NCI-H2107 (cell line): ENCODE measurements around the gene GPR21.

Experiments
- DNase-seq: peaks from one replicate; lab custom pipeline; 2025; lab: John Stamatoyannopoulos, UW

Gene GPR21, protein sequence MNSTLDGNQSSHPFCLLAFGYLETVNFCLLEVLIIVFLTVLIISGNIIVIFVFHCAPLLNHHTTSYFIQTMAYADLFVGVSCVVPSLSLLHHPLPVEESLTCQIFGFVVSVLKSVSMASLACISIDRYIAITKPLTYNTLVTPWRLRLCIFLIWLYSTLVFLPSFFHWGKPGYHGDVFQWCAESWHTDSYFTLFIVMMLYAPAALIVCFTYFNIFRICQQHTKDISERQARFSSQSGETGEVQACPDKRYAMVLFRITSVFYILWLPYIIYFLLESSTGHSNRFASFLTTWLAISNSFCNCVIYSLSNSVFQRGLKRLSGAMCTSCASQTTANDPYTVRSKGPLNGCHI

DNA sequence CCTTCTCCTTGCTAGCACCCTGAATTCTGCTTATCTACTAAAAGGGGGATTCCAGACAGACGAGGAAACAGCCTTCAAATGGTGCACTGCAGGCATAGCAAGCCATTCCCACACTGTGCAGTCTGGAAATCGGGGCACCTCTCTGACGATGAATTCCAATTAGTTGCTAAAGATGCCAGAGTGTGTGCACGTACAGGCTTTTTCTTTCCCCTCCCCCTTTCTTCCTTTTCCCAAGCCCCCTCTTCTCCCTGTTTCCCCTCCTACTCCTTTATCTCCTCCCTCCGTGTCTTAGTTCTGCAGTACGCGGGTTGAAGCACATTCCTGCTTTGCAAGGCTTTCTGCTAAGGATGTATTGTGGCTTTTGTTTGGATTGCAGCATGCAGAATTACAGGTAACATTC lies at the start of gene GPR21:
Gene GPR21 (plus strand): TSS at position 316 of the 400 bp plus-strand sequence. CDS start 900 bp downstream, outside the sequence.
- DNase-seq, result no peak

DNA sequence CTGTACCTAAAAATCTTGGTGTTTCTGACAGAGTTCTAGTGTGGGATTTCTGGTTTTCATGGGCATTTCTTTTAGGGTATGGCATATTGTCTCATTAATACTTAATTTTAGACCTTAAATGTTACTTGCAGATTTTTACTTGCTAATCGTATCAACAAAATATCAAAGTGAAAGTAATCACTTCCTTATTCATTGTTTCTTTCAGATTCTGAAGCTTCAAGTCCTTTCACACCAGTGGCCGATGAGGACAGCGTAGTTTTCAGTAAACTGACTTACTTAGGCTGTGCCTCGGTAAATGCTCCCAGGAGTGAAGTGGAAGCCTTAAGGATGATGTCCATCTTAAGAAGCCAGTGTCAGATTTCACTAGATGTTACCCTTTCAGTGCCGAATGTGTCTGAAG lies 47.5 kb upstream of the GPR21 start:
- no peak for DNase-seq

DNA sequence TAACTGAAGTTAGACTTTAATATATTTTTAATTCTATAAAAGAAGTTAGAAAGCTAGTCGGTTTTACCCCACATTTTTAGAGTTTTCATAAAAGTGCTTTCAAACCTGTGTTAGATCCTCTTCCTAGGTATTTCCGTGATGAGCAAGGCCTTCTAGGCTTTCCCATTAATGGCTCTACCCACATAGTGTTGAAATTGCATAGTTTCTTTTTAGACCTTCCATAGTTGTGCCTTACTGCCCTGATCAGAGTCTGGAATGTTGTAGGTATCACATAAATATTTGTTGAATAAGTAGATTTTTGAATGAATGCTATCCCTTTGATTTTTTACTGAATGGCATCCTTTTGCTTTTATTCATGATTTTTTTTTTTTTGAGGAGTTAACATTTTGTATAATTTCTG lies 45.3 kb upstream of the GPR21 start:
- DNase-seq, result no peak

DNA sequence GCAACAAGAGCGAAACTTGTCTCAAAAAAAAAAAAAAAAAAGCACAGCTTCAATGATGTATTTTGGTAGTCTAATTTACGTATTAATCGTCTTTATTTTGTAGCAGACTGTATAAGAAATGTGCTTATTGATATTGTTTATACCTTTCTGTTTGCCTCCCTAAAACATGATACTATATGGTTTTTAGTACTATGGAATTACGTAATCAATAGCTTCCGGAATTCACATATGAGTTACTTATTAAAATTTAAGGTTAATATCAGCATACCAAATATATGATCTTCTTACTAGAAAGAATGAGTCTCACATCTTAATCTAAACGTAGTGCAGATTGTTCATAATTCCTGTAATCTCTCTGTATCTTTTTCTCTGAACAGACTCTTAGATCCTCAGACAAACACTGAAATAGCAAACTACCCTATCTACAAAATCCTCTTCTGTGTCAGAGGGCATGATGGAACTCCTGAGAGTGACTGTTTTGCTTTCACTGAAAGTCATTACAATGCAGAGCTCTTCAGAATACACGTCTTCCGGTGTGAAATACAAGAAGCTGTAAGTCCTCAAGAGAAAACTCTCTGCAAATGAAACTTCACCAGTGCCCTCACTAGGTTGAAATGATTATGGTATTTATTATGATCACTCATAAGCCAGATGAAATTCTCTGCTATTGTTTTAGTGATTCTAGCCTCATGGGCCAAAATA lies 44.4 kb upstream of the GPR21 start:
- DNase-seq, result no peak

DNA sequence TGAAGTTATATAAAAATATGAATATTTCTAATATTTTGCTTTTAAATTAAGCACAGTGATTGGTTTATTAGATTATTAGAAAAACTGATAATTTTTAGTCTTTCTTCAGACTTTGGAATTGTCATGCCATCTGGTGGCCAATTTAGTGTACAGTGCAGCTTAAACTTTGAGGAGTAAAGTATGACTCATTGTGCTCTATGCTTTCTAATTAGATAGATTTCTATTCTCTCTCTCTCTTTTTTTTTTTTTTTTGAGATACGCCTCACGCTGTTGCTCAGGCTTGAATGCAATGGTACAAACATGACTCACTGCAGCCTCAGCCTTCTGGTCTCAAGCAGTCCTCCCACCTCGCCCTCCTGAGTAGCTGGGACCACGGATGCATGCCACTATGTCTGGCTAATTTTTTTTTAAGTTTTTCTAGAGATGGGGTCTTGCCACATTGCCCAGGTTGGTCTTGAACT lies 42.1 kb upstream of the GPR21 start:
- DNase-seq, result no peak

DNA sequence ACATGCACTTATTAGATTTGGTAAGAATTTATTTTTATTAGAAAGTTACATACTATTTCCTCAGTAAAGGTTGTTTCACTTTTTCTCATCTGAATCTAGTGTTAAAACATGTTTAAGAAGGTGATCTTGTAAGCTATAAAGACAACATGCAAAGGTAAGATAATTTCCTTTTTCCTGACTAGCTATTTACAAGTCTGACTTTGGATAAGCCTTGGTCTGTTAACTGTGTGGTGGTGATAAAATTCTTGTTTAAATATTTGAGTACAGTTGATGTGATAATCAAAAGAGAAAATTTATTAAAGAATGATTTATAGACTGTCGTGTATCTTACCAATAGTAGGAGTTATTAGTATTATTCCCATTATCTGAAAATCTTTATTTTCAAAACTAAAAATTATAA lies 36.9 kb upstream of the GPR21 start:
- no peak for DNase-seq

DNA sequence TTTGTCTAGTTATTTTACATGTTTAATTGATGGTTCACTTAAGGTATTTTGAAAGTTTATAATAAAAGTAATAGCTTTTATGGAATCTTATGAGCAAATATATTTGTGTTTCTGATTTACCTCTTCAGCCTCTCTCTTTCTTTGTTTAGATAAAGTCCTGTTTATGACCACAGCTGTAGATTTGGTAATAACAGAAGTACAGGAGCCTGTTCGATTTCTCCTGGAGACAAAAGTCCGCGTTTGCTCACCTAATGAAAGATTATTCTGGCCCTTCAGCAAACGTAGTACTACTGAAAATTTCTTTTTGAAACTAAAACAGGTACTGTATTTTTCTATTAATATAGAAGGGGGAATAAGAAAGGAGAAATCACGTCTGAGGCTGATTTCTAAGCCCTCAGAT lies 35.0 kb upstream of the GPR21 start:
- no peak for DNase-seq

DNA sequence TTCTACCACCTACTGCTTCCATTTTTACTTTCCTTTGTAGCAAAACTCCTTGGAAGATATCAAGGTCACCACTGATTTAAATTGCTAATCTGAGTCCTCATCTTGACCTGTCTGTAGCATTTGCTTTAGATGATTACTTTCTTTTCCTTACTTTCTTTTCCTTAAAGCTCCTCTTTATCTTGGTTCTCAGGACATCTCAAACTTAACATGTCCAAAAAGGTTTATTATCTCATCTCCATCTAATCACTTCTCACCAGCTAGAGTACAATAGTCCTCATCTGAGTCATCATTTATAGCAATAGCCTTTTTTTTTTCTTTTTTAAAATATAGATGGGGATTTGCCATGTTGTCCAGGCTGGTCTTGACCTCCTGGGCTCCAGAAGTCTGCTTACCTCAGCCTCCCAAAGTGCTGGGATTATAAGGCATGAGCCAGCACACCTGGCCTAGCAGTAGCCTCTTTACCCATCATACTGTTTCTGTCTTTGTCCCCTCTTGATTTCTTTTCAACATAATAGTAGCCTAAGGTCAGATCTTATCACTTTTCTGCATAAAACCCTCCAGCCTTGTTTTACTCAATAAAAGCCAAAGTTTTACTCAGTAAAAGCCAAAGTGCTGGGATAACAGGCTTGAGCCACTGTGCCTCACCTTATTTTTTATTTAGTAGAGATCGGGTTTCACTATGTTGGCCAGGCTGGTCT lies 32.9 kb upstream of the GPR21 start:
- no peak for DNase-seq

DNA sequence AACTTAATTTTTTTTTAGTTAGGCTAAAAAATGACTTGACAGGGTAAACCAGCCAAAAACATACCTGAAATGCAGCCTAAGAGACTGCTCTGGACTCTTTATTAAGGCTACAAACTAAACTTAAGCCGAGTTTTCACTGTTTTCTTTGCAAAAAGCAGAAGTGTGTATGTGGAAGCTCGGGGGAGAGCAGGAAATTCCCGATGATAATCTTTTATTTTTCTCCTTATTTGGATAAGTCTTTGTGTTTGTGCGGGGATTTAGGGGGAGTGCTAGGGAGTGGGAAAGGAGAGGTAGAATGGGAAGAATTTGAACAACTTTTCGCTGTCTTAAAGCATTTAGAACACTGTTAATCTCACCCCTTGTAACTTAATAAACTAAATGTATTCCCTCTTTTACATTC lies 30.7 kb upstream of the GPR21 start:
- no peak for DNase-seq

DNA sequence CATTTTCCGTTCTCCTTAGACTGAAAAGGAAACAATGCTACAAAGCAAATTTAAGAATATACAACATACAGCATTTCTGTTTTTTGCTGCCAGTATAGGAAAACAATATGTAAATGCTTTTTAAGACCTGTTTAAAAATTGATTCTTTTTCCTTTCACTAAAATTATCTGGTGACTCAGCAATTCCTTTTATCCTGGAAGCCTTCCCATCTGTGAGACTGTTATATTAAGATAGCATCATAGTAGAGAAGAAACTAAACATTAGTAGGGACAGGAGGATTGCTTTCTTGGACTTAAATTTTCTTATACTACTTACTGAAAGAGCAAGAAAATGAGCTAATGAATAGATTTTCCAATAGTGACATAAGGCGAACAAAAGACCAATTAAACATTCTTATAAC lies 30.0 kb upstream of the GPR21 start:
- DNase-seq, result no peak

DNA sequence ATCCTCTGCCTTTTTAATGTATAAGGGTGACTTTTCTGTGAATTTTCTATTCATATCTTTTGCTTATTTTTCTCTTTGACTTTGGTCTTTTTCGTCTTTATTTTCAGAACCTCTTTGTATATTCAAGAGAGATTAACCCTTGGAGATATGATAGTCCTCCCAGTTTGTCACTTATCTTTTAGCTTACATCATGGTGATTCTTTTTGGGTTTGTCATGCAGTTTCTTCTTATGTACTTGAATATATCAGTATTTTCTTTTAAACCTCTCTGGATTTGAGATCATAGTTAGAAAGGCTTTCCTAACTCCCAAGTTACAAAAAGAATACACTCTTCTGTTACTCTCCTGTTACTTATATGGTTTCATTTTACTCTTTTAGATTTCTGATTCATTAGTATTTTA lies 27.5 kb upstream of the GPR21 start:
- DNase-seq, result no peak

DNA sequence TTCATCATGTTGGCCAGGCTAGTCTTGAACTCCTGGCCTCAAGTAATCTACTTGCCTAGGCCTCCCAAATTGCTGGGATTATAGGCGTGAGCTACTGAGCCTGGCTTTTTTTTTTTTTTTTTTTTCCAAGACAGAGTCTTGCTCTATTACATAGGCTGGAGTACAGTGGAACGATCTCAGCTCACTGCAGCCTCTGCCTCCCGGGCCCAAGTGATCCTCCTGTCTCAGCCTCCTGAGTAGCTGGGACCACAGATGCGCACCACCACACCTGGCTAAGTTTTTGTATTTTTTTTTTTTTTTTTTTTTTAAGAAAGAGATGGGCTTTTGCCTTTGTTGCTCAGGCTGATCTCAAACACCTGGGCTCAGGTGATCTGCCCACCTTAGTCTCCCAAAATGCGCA lies 26.2 kb upstream of the GPR21 start:
- DNase-seq, result no peak

DNA sequence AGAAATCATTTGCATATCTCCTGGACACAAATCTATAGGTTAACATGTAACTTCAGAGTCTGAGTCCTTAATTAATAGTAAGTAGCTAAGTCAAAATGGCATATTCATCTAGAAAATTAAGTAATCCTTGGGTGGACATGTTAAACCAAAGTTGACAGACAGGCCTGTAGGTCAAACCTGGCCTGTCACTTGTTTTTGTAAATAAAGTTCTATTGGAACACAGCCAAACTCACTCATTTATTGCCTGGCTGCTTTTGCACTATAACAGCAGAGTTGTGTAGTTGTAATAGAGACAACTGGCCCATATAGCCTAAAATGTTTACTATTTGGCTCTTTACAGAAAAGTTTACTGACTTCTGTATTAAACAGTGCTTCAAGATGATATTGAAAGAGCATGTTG lies 24.6 kb upstream of the GPR21 start:
- DNase-seq, result no peak

DNA sequence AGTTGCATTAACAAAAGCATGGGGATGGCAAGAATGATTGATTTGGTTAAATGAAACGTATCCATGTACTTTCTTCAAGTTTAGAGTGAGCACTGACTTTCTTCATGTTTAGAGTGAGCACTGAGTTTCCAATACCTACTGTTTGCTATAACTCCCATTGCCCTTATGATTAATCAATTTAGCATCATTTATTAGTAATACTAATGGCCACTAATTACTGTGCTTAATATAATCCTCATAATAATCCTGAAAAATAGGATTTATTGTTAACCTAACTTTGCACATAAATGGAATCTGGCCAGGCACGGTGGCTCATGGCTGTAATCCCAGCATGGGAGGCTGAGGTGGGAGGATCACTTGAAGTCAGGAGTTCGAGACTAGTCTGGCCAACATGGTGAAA lies 22.1 kb upstream of the GPR21 start:
- DNase-seq, result no peak

DNA sequence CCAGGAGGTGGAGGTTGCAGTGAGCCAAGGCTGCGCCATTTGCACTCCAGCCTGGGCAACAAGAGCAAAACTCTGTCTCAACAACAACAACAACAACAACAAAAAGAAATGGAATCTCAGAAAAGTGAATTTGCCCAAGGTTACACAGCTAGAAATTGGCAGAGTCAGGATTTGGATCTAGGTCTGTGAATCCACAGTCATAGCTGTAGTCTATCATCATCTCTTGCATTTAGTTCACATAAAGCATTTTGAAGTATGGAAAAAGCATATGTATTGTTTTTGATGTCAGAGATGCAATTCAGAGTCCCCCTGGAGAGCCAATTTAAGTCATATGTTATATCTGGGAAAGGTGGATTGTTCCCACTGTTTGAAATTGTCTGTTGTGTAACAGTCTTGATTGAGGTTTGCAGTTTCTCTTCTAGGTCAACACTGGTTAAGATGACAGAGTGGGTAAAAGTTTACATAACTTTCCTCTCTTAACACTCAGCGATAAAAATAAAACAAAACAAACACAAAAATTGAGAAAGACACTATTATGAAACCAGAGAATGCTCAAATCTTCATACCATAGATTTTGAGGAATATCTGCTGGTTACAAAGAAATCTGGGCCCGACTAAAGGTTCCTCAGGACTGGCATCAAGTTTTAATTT lies 21.5 kb upstream of the GPR21 start:
- DNase-seq, result no peak

DNA sequence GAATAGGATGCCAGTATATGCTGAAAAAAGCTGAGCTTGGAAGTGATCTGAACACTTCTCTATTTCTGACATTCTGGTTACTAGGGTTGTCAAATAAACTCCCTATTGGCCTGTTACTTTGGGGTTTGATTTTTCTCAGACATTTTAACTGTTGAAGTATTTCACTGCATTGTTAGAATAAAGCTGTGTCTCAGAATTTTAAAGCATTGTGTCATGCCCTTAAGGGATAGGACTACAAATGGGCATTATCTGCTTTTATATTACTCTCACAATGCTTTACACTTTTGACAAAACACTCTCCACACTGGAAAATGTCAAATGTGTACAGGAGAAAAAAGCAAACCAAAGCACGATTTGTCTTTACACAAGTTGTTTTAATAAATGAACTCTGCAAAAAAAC lies 16.8 kb upstream of the GPR21 start:
- DNase-seq, result no peak

DNA sequence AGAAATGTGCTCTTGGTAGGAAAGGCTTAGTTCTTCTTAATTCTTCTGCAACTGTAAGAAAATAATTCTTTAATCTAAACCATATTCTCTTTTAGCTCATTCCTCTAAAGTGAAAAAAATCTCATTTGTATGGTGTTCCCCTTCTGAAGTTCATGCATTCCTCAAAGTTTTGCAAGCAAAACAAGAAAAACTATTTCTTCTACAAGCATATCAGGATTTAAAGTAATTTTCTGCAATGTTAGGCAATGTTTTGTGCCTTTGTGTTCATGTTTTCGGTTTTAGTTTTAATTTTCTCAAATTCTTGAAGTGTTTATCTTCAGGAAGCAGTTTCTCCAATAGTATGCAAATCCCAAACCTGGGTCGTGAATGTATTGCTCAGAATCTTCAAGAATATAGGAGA lies 12.7 kb upstream of the GPR21 start:
- no peak for DNase-seq

DNA sequence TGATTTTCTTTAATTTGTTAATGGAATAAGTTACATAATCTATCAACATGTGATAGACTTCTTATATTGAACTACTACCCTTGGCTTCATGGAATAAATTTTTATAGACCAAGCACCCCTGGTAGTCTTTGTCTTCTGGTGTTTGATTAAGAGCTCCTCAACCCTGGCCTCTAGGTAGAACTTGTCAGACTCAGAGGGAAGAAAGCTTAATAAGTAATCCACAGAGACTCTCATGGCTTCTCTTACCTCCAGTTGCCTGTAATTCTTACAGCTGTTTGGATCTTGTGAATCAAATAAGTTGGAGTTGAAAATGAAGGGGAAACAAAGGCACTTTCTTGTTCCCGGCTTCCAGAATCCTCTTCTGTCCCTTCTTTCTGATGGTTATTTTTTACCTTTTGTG lies 7.0 kb upstream of the GPR21 start:
- no peak for DNase-seq

DNA sequence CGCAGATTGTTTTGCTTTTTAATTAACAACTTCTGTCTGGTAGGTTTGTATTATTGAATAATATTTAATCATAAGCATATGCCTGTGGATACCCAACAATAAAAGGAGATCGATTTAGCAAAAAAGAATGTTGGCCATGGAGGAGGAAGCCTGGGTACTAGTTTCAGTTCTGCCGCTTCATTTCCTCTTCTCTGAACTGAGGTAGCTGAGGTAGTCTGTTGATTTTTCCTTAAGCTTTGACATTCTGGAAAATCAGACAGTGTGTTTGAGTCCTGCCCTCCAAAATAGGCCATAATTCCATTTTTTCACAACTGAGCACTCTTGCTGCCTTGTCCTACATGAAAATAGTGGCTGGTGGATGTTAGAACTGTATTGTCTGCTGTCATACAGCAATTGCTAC lies 6.0 kb upstream of the GPR21 start:
- no peak for DNase-seq

DNA sequence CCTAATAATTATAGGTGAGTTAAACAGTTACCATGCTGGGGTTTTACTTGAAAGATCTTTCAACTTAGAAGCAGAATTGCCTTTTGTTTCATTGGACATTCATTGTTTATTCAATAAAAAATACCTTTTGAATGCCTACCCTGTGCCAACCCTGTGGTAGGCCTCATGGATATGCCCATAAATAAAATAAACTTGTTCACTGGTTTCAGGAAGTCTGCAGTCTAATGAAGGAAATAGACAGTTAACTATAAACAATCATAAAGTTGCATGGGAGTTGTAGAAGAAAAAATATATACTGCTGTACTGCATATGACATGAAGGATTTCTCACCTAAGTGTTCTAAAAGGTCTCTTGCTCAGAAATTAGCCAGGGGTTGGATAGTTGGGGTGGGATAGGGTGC lies 5.3 kb upstream of the GPR21 start:
- no peak for DNase-seq

DNA sequence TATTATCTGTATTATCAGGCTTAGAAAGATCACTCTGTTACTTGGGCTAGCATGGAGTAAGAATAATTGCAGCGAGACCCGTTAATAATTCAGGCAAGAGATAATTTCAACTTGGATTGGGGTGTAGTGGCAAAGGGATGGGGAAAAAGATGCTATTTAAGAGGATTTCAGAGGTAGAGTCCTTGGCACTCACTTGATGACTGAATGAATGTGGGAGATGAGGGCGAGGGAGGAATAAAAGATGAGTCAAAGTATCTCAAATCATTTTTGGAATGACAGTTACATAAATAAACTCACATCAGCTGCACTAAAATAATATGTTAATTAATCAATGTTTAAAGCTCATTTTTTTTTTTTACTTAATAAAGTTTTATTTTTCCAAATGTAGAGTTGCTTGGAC lies 4.5 kb upstream of the GPR21 start:
- DNase-seq, result no peak

DNA sequence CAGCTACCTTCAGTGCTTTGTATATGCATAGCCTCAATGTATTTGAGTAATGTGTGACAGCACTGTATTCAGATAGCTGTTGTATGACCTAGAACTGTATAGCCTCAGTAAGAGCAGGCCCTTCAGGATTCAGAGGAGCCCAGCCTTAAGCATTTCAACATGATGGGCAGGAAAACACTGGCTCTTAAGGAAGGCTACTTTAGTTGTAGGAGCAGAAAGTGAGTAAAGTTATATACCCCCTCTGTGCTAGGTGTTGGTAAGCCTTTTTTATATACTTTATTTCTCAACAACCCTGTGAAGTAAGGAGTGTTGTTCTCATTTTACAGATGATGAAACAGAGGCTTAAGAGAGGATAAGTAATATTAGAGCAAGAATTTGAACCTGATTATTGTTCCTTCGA lies 1.5 kb upstream of the GPR21 start:
- no peak for DNase-seq
